ENCODE data around the gene SMC1A. TPM values are rescaled to one million over a fixed set of nuclear protein-coding genes. Genes with fewer than 3 reads are reported as not detected.

SMC1A gene
- total RNA-seq, 1 experiment from 2014 or later: 100 TPM

DNA sequence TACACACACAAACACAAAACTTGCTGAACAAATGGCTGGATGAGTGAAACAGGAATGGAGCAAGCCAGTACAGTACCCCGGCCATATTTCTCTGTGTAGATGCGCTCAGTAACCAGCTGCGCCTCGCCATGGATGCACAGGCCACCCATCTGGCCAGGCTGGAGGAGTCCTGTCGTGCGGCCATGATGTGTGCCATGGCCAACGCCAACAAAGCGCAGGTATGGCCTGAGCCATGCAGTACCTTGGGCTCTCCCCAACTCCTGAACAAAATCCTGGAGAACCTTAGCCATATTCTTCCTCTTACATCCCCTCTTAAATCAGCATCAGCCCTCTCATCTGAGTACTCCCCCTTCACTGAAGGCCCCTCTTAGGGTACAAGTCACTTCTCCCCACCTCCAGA is 7.3 kb upstream of the SMC1A start:
- H3K4me1 Mint-ChIP-seq: peaks cover 3 to 6% of the 10 kb centered on the region in 2 experiments; a peak in 3 of 4 replicates
- H3K27me3 Mint-ChIP-seq (ENCODE audit: low read depth): peaks cover 4% of the 10 kb centered on the region
- H3K27ac ChIP-seq (ENCODE audit: insufficient read length, low read depth, low read length): no peak overlapping the region
- TF ChIP-seq, protein P1, sequence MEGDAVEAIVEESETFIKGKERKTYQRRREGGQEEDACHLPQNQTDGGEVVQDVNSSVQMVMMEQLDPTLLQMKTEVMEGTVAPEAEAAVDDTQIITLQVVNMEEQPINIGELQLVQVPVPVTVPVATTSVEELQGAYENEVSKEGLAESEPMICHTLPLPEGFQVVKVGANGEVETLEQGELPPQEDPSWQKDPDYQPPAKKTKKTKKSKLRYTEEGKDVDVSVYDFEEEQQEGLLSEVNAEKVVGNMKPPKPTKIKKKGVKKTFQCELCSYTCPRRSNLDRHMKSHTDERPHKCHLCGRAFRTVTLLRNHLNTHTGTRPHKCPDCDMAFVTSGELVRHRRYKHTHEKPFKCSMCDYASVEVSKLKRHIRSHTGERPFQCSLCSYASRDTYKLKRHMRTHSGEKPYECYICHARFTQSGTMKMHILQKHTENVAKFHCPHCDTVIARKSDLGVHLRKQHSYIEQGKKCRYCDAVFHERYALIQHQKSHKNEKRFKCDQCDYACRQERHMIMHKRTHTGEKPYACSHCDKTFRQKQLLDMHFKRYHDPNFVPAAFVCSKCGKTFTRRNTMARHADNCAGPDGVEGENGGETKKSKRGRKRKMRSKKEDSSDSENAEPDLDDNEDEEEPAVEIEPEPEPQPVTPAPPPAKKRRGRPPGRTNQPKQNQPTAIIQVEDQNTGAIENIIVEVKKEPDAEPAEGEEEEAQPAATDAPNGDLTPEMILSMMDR (conservative IDR thresholded peaks at IDR 0.05): no peak
- no peaks in the 10 kb centered on the region for H3K27me3 ChIP-seq (ENCODE audit: insufficient read depth, low read length)
- no peak overlapping the region for H2BK20ac ChIP-seq (ENCODE audit: low read depth, low read length, poor library complexity, severe bottlenecking)
- H3K9me3 Mint-ChIP-seq: peaks cover 78 to 82% of the 10 kb centered on the region in 2 experiments
- no peaks in the 10 kb centered on the region for H3K4me1 ChIP-seq (ENCODE audit: insufficient read depth, low read length)
- no peak overlapping the region for H3K4ac ChIP-seq (ENCODE audit: low read depth, low read length)
- H3K18ac ChIP-seq (ENCODE audit: insufficient read length, low read depth, low read length): no peak overlapping the region
- H3K56ac ChIP-seq (ENCODE audit: insufficient read length, low read depth, low read length): no peak overlapping the region
- H2BK5ac ChIP-seq (ENCODE audit: insufficient read length, low read length): no peak overlapping the region
- no peak overlapping the region for H2BK120ac ChIP-seq (ENCODE audit: low read depth, low read length, poor library complexity, severe bottlenecking)
- no peak overlapping the region for H3K4me2 ChIP-seq (ENCODE audit: insufficient read depth, insufficient read length, low read length)
- H2BK15ac ChIP-seq (ENCODE audit: low read depth, low read length): no peak overlapping the region
- peaks cover 46% of the 10 kb centered on the region for H3K9me3 ChIP-seq (ENCODE audit: control insufficient read depth, low read depth, low read length)
- H4K8ac ChIP-seq (replicated peaks; ENCODE audit: insufficient read length, low read depth, low read length): no peak overlapping the region
- H3T11ph ChIP-seq (ENCODE audit: low read length): no peak overlapping the region
- H3K4me3 Mint-ChIP-seq: no peak overlapping the region; a peak in 1 of 5 replicates
- peaks cover 10% of the 10 kb centered on the region for H3K23me2 ChIP-seq (ENCODE audit: insufficient read length, low read depth, low read length, poor library complexity, severe bottlenecking)
- no peak overlapping the region for H3K9ac ChIP-seq (ENCODE audit: extremely low read depth, insufficient read length, low read length)
- H2AFZ ChIP-seq (ENCODE audit: low read length): no peak overlapping the region
- H3K79me2 ChIP-seq (ENCODE audit: insufficient read depth, low read length): no peaks in the 10 kb centered on the region; the same call in 1 of the 2 replicates
- H3K14ac ChIP-seq (ENCODE audit: insufficient read depth, low read length): no peak overlapping the region
- no peak overlapping the region for H4K91ac ChIP-seq (ENCODE audit: insufficient read length, low read depth, low read length)
- H3K79me1 ChIP-seq (ENCODE audit: insufficient read depth, low read depth, low read length, poor library complexity, severe bottlenecking): no peaks in the 10 kb centered on the region
- H3K27ac Mint-ChIP-seq: no peak overlapping the region
- DNase-seq: no peak
- no peak overlapping the region for H2BK12ac ChIP-seq (ENCODE audit: insufficient read length, low read depth, low read length)
- no peak overlapping the region for H3K23ac ChIP-seq (ENCODE audit: insufficient read length, low read depth, low read length)
- no peak overlapping the region for H2AK5ac ChIP-seq (ENCODE audit: insufficient read length, low read length)
- no peaks in the 10 kb centered on the region for H4K20me1 ChIP-seq (ENCODE audit: control insufficient read depth, insufficient read depth, insufficient read length)
- no peak overlapping the region for H4K5ac ChIP-seq (ENCODE audit: insufficient read length, low read depth, low read length)
- H3K36me3 Mint-ChIP-seq (ENCODE audit: insufficient read depth in 1 of 3, low read depth in 3 of 3): peaks cover 13 to 34% (median 25%) of the 10 kb centered on the region in 3 experiments
- WGBS (ENCODE audit: extremely low coverage, insufficient read length, low lambda C conversion rate): no CpG with 5 or more reads among the region's 8 CpGs
